Hepatocyte (in vitro differentiated cells): ENCODE results near the gene WASL. TPM values are rescaled to one million over a fixed set of nuclear protein-coding genes. Genes with fewer than 3 reads are reported as not detected.

Source experiments
- DNase-seq: peaks from one replicate; pipeline ENCODE4 v3.0.0-alpha.2; 2016; ENCODE audit warnings: low spot score
- H2AFZ ChIP-seq: fragments of 200-600 bp; sonication (generic); 2 replicates; pipeline ENCODE4 v1.6.0; 2016; ENCODE audit warnings: antibody characterized with exemption, mild to moderate bottlenecking
- H3K27ac ChIP-seq: fragments of 200-600 bp; sonication (generic); 2 replicates; pipeline ENCODE4 v1.5.1; 2016; ENCODE audit warnings: mild to moderate bottlenecking
- H3K27me3 ChIP-seq: fragments of 200-600 bp; sonication (generic); 2 replicates; pipeline ENCODE4 v1.6.1; 2016
- H3K36me3 ChIP-seq: fragments of 200-600 bp; sonication (generic); replicated peaks from 2 replicates; pipeline ENCODE4 v1.5.1; 2016; ENCODE audit warnings: low read depth; ENCODE audit not compliant: insufficient read depth
- H3K4me1 ChIP-seq: fragments of 200-600 bp; sonication (generic); 2 replicates; pipeline ENCODE4 v1.5.1; 2016; ENCODE audit warnings: mild to moderate bottlenecking, moderate library complexity; ENCODE audit not compliant: insufficient read depth
- H3K4me2 ChIP-seq: fragments of 200-600 bp; sonication (generic); 2 replicates; pipeline ENCODE4 v1.6.0; 2016
- H3K4me3 ChIP-seq: fragments of 200-600 bp; sonication (generic); 2 replicates; pipeline ENCODE4 v1.5.1; 2016; ENCODE audit warnings: mild to moderate bottlenecking
- H3K79me2 ChIP-seq: fragments of 200-600 bp; sonication (generic); 2 replicates; pipeline ENCODE4 v1.6.0; 2017; ENCODE audit warnings: mild to moderate bottlenecking
- H3K9me2 ChIP-seq: fragments of 200-600 bp; sonication (generic); replicated peaks from 2 replicates; pipeline ENCODE4 v1.6.0; 2017; ENCODE audit warnings: mild to moderate bottlenecking; ENCODE audit not compliant: insufficient read depth
- H3K9me3 ChIP-seq: fragments of 200-600 bp; sonication (generic); 2 replicates; pipeline ENCODE4 v1.5.1; 2016; ENCODE audit warnings: low read depth, mild to moderate bottlenecking
- H4K20me1 ChIP-seq: fragments of 200-600 bp; sonication (generic); 2 replicates; pipeline ENCODE4 v1.6.0; 2016; ENCODE audit warnings: mild to moderate bottlenecking; ENCODE audit not compliant: insufficient read depth, poor library complexity, severe bottlenecking
- CTCF ChIP-seq: fragments of 200-600 bp; sonication (generic); IDR thresholded peaks from 2 replicates; pipeline ENCODE4 v1.5.1; 2016; ENCODE audit warnings: antibody characterized with exemption, mild to moderate bottlenecking; ENCODE audit not compliant: poor library complexity
- EZH2 ChIP-seq: fragments of 200-600 bp; sonication (generic); IDR thresholded peaks from 2 replicates; pipeline ENCODE4 v1.6.1; 2016; ENCODE audit warnings: antibody characterized with exemption, mild to moderate bottlenecking, borderline replicate concordance
- EZH2phosphoT487 ChIP-seq: fragments of 200-600 bp; sonication (generic); IDR thresholded peaks from one replicate; pipeline ENCODE4 v1.6.1; 2018; ENCODE audit warnings: antibody characterized with exemption, mild to moderate bottlenecking, low read depth, moderate library complexity; ENCODE audit not compliant: unreplicated experiment, severe bottlenecking
- WGBS: methylation state at CpG from one replicate; pipeline ENCODE4 v1.1.6; 2016; ENCODE audit warnings: low lambda C conversion rate; ENCODE audit errors: missing lambda C conversion rate; 5-methylcytosine and 5-hydroxymethylcytosine counted together
- polyA plus RNA-seq: library from polyadenylated mRNA; unstranded; fragments of >200 nt; fragmentation: Nextera tagmentation; extraction: Ambion mirVana; gene quantifications from 2 replicates; pipeline ENCODE4 v1.2.1, GENCODE V29; 2016
- total RNA-seq: library from RNA; depleted of rRNA; stranded (reverse); fragments of >200 nt; gene quantifications from 2 replicates; pipeline ENCODE4 v1.2.3, GENCODE V29; 2014

Gene WASL
- total and polyA plus RNA-seq, 2 experiments from 2014 or later, result 36.8 to 48.9 TPM

- Histone ChIP-seq H3K4me1 (no peaks in the 10 kb centered on the region), H3K27ac (no peak overlapping the region), H3K27me3 (no peaks in the 10 kb centered on the region), H3K36me3 (no peaks in the 10 kb centered on the region), H3K9me3 (no peaks in the 10 kb centered on the region), H4K20me1 (no peaks in the 10 kb centered on the region), H3K9me2 (no peaks in the 10 kb centered on the region), H3K4me2 (no peak overlapping the region), H3K4me3 (no peak overlapping the region), H3K79me2 (no peaks in the 10 kb centered on the region), H2AFZ (no peak overlapping the region)
- WGBS, result 93% methylated on average over 6 of the region's 6 CpGs
- TF ChIP-seq EZH2 (no peak), EZH2phosphoT487 (no peak), CTCF (no peak)
- DNase-seq, result no peak
Observed at GRCh38 chr7:123656544-123657303, 92.1 kb downstream of the WASL start.

GRCh38 chr7:123655614-123656013 lies 93.2 kb downstream of the WASL start, which contains the start of gene LMOD2:
TSS of gene LMOD2 (plus strand) at chr7:123655866. CDS start at chr7:123655964, 98 bp downstream.
- no peaks in the 10 kb centered on the region for H3K79me2 ChIP-seq
- DNase-seq, result no peak
- H3K9me3 ChIP-seq, result no peaks in the 10 kb centered on the region
- no peak within 1 kb of the TSS for H3K4me3 ChIP-seq
- H3K4me2 ChIP-seq, result no peak within 1 kb of the TSS
- H3K27me3 ChIP-seq, result no peaks in the 10 kb centered on the region
- no peaks in the 10 kb centered on the region for H3K4me1 ChIP-seq
- H3K36me3 ChIP-seq, result no peaks in the 10 kb centered on the region
- H4K20me1 ChIP-seq, result no peaks in the 10 kb centered on the region
- TF ChIP-seq CTCF (no peak), EZH2 (no peak), EZH2phosphoT487 (no peak)
- H3K9me2 ChIP-seq, result no peaks in the 10 kb centered on the region
- H3K27ac ChIP-seq, result no peak within 1 kb of the TSS
- no peak within 1 kb of the TSS for H2AFZ ChIP-seq
- 94% methylated on average over 6 of the region's 6 CpGs for WGBS

- 95% methylated on average over 6 of the region's 6 CpGs for WGBS
- TF ChIP-seq CTCF, result no peak
- TF ChIP-seq EZH2, result no peak
- TF ChIP-seq EZH2phosphoT487, result no peak
- DNase-seq, result no peak
- no peaks in the 10 kb centered on the region for H3K9me3 ChIP-seq
- no peaks in the 10 kb centered on the region for H4K20me1 ChIP-seq
- H3K9me2 ChIP-seq, result no peaks in the 10 kb centered on the region
- no peaks in the 10 kb centered on the region for H3K79me2 ChIP-seq
- H3K4me3 ChIP-seq, result no peak overlapping the region
- H2AFZ ChIP-seq, result no peak overlapping the region
- H3K27ac ChIP-seq, result no peak overlapping the region
- H3K36me3 ChIP-seq, result no peaks in the 10 kb centered on the region
- H3K4me1 ChIP-seq, result no peaks in the 10 kb centered on the region
- no peaks in the 10 kb centered on the region for H3K27me3 ChIP-seq
- no peak overlapping the region for H3K4me2 ChIP-seq
Observed at GRCh38 chr7:123653162-123653561, 95.6 kb downstream of the WASL start.
